GM12874 (cell line): Measurements from ENCODE around the gene RFT1.

Experiments
- TF ChIP-seq, protein P1 (sequence below): IDR thresholded peaks from 2 replicates; pipeline ENCODE4 v1.5.1; 2011; ENCODE audit warnings: low read depth, mild to moderate bottlenecking, control low read depth, low read length, moderate library complexity; ENCODE audit not compliant: insufficient read depth

Gene RFT1

DNA sequence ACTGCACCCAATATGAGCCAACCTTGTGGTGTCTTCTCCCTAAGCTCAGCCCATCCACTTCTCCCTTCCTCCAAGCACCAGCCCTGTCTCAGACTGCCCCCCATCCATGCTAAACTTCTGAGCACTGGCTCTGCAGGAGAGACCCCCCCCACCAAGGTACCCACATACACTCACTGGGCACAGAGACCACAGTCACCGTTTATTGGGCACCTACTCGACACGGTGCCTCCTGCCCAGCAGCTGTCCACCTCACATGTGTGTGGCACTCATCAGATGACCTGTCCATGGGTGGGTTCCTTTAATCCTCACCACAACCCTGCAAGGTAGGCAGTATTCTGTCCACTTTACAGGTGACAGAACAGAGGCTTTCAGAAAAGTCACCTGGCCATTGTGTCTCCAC is 62.1 kb downstream of the RFT1 start:
- TF ChIP-seq, protein P1, sequence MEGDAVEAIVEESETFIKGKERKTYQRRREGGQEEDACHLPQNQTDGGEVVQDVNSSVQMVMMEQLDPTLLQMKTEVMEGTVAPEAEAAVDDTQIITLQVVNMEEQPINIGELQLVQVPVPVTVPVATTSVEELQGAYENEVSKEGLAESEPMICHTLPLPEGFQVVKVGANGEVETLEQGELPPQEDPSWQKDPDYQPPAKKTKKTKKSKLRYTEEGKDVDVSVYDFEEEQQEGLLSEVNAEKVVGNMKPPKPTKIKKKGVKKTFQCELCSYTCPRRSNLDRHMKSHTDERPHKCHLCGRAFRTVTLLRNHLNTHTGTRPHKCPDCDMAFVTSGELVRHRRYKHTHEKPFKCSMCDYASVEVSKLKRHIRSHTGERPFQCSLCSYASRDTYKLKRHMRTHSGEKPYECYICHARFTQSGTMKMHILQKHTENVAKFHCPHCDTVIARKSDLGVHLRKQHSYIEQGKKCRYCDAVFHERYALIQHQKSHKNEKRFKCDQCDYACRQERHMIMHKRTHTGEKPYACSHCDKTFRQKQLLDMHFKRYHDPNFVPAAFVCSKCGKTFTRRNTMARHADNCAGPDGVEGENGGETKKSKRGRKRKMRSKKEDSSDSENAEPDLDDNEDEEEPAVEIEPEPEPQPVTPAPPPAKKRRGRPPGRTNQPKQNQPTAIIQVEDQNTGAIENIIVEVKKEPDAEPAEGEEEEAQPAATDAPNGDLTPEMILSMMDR = no peak

DNA sequence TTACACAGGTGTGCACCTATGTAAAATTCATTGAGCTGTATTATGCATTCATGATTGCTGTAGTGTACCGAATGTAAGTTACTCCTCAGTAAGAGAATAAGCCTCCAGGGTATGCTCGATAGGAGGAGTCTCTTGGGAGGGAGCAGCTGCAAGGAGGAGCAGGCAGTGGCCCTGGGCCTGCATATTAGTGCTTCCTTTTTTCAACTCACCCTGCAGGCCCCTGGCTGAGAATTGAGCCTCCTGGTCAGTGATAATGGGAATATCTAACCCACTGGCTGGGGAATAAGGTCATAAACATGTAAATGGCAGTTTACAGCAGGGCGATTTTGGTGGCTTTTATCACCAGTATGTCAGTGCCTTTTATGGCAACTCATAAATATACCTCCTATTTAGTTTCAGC is 62.7 kb downstream of the RFT1 start:
- TF ChIP-seq, protein P1 = no peak

DNA sequence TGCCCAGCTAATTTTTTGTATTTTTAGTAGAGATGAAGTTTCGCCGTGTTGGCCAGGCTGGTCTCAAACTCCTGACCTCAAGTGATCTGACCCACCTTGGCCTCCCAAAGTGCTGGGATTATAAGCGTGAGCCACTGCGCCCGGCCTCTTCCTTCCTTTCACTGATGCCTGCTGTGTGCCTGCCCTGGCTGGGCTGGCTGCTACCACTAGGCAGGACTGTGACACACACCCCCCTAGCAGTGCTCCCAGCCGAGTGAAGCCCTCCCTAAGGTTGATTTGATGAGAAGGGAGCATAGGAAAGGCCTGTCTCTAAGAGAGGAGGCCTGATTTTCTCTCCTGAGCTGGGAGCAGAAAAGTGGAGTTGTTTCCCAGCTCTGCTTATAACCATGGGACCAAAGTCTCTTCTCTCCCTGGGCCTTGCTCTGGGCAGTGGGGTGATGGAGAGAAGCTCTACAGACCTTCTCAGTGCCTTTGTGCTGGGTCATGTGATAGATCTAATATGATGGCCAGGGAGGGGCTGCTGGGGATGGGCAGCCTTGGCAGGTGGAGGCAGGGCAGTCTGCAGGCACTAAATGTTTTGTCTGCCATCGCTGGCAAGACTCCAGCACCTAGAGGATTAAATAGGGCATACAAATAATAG is 64.3 kb downstream of the RFT1 start:
- TF ChIP-seq, protein P1 = no peak

DNA sequence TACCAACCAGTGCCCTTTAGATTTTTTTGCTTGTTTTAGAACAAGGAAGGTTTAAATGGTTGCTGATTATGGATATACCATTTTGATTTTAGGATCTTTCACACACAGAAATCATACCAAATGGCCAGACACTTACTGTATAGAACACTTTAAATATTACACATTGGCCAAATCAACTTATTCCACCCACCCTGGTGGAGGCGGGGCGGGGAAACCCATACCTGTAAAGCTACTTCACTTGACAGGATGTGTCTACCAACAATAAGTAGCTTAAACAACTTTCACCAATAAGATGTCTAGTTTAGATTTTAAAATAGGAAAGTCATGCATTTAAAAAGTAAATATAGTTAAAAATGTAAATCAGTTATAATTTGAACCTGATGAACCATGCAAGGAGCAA is 67.3 kb downstream of the RFT1 start:
- TF ChIP-seq, protein P1 = no peak

DNA sequence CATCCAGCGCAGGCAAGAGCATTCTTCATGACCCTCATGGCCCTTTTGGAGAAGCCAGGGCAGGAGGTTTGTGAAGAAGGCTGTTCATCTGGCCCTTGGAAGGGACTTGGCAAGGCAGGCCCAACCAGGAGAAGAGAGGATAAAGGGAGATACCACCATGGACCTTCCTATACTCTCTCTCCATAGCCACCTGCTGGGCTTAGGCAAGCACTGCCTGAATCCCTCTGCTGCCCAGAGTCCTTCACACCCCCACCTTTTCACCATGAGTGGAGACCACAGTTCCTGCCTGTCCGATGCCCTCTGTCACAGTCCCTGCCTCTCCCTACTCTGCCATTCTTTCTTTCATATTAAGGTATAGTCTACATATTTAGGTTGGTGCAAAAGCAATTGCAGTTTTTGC is 73.8 kb downstream of the RFT1 start:
- TF ChIP-seq, protein P1 = peak; percentile 33; the same call in 1 of the 2 replicates

DNA sequence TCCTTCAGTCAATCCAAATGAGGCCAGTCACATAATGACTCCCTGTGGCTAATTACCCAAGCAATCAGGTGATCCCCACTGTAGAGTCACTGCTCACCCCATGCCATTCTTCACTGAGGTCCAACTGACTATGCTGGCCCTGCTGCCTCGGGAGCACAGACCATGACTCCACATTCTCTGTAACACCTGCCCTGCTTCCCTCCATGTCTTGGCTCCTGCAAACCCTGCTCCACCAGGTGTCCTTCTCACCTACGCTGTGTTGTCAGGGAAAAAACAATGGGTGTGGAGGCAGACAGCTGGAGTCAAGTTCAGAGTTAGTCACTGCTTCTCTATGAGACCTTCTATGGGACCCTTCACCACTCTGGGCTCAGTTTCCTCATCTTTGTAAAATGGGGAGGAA is 78.3 kb downstream of the RFT1 start:
- TF ChIP-seq, protein P1 = no peak

DNA sequence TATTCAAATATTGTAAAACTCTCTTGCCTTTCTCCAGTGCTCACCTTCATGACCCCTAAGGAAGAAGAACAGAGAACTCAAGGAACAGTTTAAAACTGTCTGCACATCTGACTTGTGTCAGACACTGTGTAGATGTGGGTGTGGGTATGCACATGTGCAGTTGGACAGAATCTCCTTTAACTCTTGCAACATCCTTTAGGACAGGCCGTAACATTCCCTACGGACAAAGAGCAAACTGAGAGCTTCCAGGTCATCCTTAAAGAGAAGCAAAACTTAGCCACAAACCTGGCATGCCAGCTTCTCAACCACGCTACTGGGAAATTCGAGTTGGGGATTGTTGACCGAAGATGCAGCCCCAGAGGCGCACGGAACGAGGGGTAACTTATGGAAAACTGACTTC is 80.2 kb downstream of the RFT1 start:
- TF ChIP-seq, protein P1 = no peak
